Parathyroid adenoma (tissue), 2 donors: Measurements from ENCODE around the gene CD200R1L.

Experiments used
- H2AFZ ChIP-seq: fragments of 300-600 bp; sonication (generic); one replicate; pipeline ENCODE4 v1.7.0; 2017; ENCODE audit warnings: antibody characterized with exemption, mild to moderate bottlenecking
- H3K27ac ChIP-seq: fragments of 300-600 bp; sonication (generic); one replicate; pipeline ENCODE4 v1.7.0; 2017
- H3K27me3 ChIP-seq: fragments of 300-600 bp; sonication (generic); one replicate; pipeline ENCODE4 v1.7.0; 2017; ENCODE audit warnings: low read length; ENCODE audit not compliant: control insufficient read depth, insufficient read depth
- H3K36me3 ChIP-seq: fragments of 300-600 bp; sonication (generic); one replicate; pipeline ENCODE4 v1.7.0; 2017; ENCODE audit warnings: low read length; ENCODE audit not compliant: control insufficient read depth, insufficient read depth
- H3K4me1 ChIP-seq: fragments of 300-600 bp; sonication (generic); one replicate; pipeline ENCODE4 v1.7.0; 2017; ENCODE audit warnings: control low read depth
- H3K4me2 ChIP-seq: fragments of 300-600 bp; sonication (generic); one replicate; pipeline ENCODE4 v1.7.0; 2017; ENCODE audit warnings: low read length
- H3K4me3 ChIP-seq: fragments of 300-600 bp; sonication (generic); one replicate; pipeline ENCODE4 v1.7.0; 2017; ENCODE audit warnings: low read depth, low read length
- H3K79me2 ChIP-seq: fragments of 300-600 bp; sonication (generic); one replicate; pipeline ENCODE4 v1.7.0; 2017; ENCODE audit warnings: control low read depth
- H3K9ac ChIP-seq: fragments of 300-600 bp; sonication (generic); one replicate; pipeline ENCODE4 v1.7.0; 2017; ENCODE audit warnings: mild to moderate bottlenecking
- H3K9me3 ChIP-seq: fragments of 300-600 bp; sonication (generic); one replicate; pipeline ENCODE4 v1.7.0; 2017; ENCODE audit warnings: low read length; ENCODE audit not compliant: control insufficient read depth
- TF ChIP-seq, protein P1 (sequence below): fragments of 300-600 bp; sonication (generic); IDR thresholded peaks from one replicate; pipeline ENCODE4 v1.7.0; 2017; ENCODE audit warnings: antibody characterized with exemption, mild to moderate bottlenecking
- donor health status: primary hyperparathyroidism.

Gene CD200R1L

DNA sequence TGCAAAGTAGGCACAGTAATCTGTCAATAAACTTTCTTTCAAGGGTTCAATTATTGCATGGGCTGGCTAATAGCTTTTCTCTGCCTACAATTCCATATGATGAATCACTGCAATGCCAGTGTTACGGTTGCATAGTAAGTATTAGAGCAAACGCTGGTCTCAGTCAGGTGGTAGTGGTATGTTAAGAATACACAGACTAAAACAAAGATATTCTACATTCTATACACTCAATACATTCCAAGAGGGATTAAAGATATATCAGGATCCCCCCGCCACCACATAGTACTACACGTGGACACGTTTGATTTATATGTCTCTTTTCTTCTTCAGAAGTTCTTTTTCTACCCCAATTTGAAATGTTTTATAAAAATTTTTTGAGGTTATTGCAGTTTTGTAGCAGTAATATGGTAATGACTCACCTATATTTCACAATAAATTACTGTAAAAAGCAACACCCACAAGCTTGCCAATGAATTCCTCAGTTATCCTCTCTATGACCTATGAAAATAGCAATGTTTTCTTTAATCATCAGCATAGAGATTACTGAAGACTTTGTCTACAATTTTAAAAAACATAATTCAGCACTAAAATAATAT is 68.2 kb downstream of the CD200R1L start:
- Histone ChIP-seq H3K4me1 (no peaks in the 10 kb centered on the region), H2AFZ (no peak overlapping the region), H3K27me3 (no peaks in the 10 kb centered on the region), H3K27ac (no peak overlapping the region), H3K4me3 (no peak overlapping the region), H3K9ac (no peak overlapping the region), H3K36me3 (no peaks in the 10 kb centered on the region), H3K4me2 (no peak overlapping the region), H3K9me3 (no peaks in the 10 kb centered on the region), H3K79me2 (no peaks in the 10 kb centered on the region)
- TF ChIP-seq, protein P1, sequence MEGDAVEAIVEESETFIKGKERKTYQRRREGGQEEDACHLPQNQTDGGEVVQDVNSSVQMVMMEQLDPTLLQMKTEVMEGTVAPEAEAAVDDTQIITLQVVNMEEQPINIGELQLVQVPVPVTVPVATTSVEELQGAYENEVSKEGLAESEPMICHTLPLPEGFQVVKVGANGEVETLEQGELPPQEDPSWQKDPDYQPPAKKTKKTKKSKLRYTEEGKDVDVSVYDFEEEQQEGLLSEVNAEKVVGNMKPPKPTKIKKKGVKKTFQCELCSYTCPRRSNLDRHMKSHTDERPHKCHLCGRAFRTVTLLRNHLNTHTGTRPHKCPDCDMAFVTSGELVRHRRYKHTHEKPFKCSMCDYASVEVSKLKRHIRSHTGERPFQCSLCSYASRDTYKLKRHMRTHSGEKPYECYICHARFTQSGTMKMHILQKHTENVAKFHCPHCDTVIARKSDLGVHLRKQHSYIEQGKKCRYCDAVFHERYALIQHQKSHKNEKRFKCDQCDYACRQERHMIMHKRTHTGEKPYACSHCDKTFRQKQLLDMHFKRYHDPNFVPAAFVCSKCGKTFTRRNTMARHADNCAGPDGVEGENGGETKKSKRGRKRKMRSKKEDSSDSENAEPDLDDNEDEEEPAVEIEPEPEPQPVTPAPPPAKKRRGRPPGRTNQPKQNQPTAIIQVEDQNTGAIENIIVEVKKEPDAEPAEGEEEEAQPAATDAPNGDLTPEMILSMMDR = no peak

- Histone ChIP-seq H3K9ac (no peak overlapping the region), H3K4me2 (no peak overlapping the region), H2AFZ (no peak overlapping the region), H3K27me3 (no peaks in the 10 kb centered on the region), H3K79me2 (no peaks in the 10 kb centered on the region), H3K9me3 (no peaks in the 10 kb centered on the region), H3K4me3 (no peak overlapping the region), H3K27ac (no peak overlapping the region), H3K36me3 (no peaks in the 10 kb centered on the region), H3K4me1 (no peaks in the 10 kb centered on the region)
- TF ChIP-seq, protein P1 = no peak
These were observed 68.9 kb downstream of the CD200R1L start for GRCh38 chr3:112777811-112778210.

GRCh38 chr3:112776836-112777235 is 69.8 kb downstream of the CD200R1L start:
- no peaks in the 10 kb centered on the region for H3K4me1 ChIP-seq
- H3K9ac ChIP-seq = no peak overlapping the region

DNA sequence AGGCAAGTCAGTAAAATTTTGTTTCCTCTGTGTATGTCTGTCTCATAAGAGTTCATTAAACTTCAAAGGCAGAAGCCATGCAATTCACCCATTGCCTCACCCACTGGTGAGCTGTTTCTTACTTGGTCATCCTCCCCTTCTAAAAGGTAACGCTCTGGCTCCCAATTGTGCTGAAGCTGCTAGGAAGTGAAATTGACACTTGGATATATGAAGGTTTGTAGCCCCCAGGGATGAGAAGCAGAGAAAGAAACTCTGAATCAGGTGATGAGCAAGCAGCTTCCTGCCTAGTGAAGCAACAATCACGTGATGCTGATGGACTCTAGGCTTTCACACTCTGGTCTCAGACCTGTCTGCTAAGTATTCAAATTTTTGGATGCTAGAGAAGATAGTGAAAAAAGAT is 70.7 kb downstream of the CD200R1L start:
- TF ChIP-seq, protein P1 = no peak
- Histone ChIP-seq H3K9ac (no peak overlapping the region), H3K79me2 (no peaks in the 10 kb centered on the region), H3K27ac (no peak overlapping the region), H2AFZ (no peak overlapping the region), H3K27me3 (no peaks in the 10 kb centered on the region), H3K4me3 (no peak overlapping the region), H3K4me1 (no peaks in the 10 kb centered on the region), H3K36me3 (no peaks in the 10 kb centered on the region), H3K9me3 (no peaks in the 10 kb centered on the region), H3K4me2 (no peak overlapping the region)

More at GRCh38 chr3:112776836-112777235, 69.8 kb downstream of the CD200R1L start:
- H3K27me3 ChIP-seq = no peaks in the 10 kb centered on the region
- TF ChIP-seq, protein P1 = no peak
- no peak overlapping the region for H3K4me2 ChIP-seq
- H3K4me3 ChIP-seq = no peak overlapping the region
- no peaks in the 10 kb centered on the region for H3K36me3 ChIP-seq
- no peaks in the 10 kb centered on the region for H3K79me2 ChIP-seq
- no peak overlapping the region for H3K27ac ChIP-seq
- H3K9me3 ChIP-seq = no peaks in the 10 kb centered on the region
- H2AFZ ChIP-seq = no peak overlapping the region
